Mammary epithelial cell (primary cell): ENCODE results near the gene HDAC4.

Source experiments
- CTCF ChIP-seq, 2 donors: IDR thresholded peaks in 1 of 2; conservative IDR thresholded peaks in 1 of 2; 2 replicates each; pipeline ENCODE4 v1.5.1; 2011 to 2012; ENCODE audit warnings: inconsistent platforms in 2 of 2, low read length in 2 of 2, mild to moderate bottlenecking in 2 of 2, control low read depth in 1 of 2, low read depth in 1 of 2; ENCODE audit not compliant: insufficient read depth in 1 of 2; ENCODE audit errors: extremely low read depth in 1 of 2
- EZH2 ChIP-seq: IDR thresholded peaks from 2 replicates; pipeline ENCODE4 v1.6.1; 2012; ENCODE audit warnings: low read length, inconsistent platforms, borderline replicate concordance

GRCh38 chr2:239378918-239379640 is 21.7 kb downstream of the HDAC4 start:
- TF ChIP-seq CTCF (conservative IDR thresholded peaks at IDR 0.05 in 1 of 2, IDR thresholded peaks at IDR 0.05 in 1 of 2; ENCODE audit: extremely low read depth in 1 of 2, insufficient read depth in 1 of 2, low read depth in 1 of 2, low read length in 2 of 2) = no peak
- no peak for TF ChIP-seq EZH2
